ENCODE data around the gene ITGAL. TPM values are rescaled to one million over a fixed set of nuclear protein-coding genes. Genes with fewer than 3 reads are reported as not detected.

Gene ITGAL
- total RNA-seq, 1 experiment from 2014 or later: not detected

GRCh38 chr16:30485818-30486436 is 13.4 kb downstream of the ITGAL start:
- Mint-ChIP-seq H3K4me3 (ENCODE audit: unreplicated experiment) (no peak overlapping the region), H3K36me3 (ENCODE audit: insufficient read depth, unreplicated experiment) (peaks cover 15% of the 10 kb centered on the region), H3K27ac (ENCODE audit: low read depth, unreplicated experiment) (no peak overlapping the region), H3K4me1 (ENCODE audit: insufficient read depth, unreplicated experiment) (peaks cover 12% of the 10 kb centered on the region), H3K9me3 (ENCODE audit: unreplicated experiment) (no peaks in the 10 kb centered on the region), H3K27me3 (ENCODE audit: insufficient read depth, unreplicated experiment) (no peaks in the 10 kb centered on the region)
- CTCF ChIA-PET: no interaction called here
- intact Hi-C loops (cut with micrococcal nuclease): no loop called here
- BruUV-seq (replicated peaks): no TSS peak
- no peak for TF ChIP-seq CTCF (IDR thresholded peaks at IDR 0.05; ENCODE audit: unreplicated experiment)
- POLR2A ChIA-PET: interaction anchor here (0.7 kb wide), 1 partner anchor 11 kb away, joined by 3 read pairs; no protein-coding TSS in a partner anchor
- DNase-seq (ENCODE audit: unreplicated experiment): no peak

- H3K4me1 Mint-ChIP-seq (ENCODE audit: insufficient read depth, unreplicated experiment): peaks cover 20% of the 10 kb centered on the region
- ChIA-PET CTCF (interaction anchor here (0.6 to 0.7 kb wide), 3 partner anchors 8 to 424 kb away, joined by 3 to 4 read pairs (median 3); no protein-coding TSS in a partner anchor), POLR2A (interaction anchor here (0.6 to 2.9 kb wide), 4 partner anchors 19 to 68 kb away, joined by 3 to 11 read pairs (median 3); partner anchors contain the start of gene ZNF747)
- H3K36me3 Mint-ChIP-seq (ENCODE audit: insufficient read depth, unreplicated experiment): peaks cover 5% of the 10 kb centered on the region
- no peak for TF ChIP-seq CTCF (IDR thresholded peaks at IDR 0.05; ENCODE audit: unreplicated experiment)
- BruUV-seq (replicated peaks): no TSS peak
- no peak overlapping the region for H3K27ac Mint-ChIP-seq (ENCODE audit: low read depth, unreplicated experiment)
- H3K4me3 Mint-ChIP-seq (ENCODE audit: unreplicated experiment): no peak overlapping the region
- DNase-seq (ENCODE audit: unreplicated experiment): peak; percentile 20
- no peaks in the 10 kb centered on the region for H3K27me3 Mint-ChIP-seq (ENCODE audit: insufficient read depth, unreplicated experiment)
- intact Hi-C loops (cut with micrococcal nuclease): no loop called here
- H3K9me3 Mint-ChIP-seq (ENCODE audit: unreplicated experiment): no peaks in the 10 kb centered on the region
Observed at GRCh38 chr16:30488764-30489605, 16.4 kb downstream of the ITGAL start.

GRCh38 chr16:30490210-30490609 is 17.7 kb downstream of the ITGAL start:
- H3K4me1 Mint-ChIP-seq (ENCODE audit: insufficient read depth, unreplicated experiment): peaks cover 20% of the 10 kb centered on the region
- H3K36me3 Mint-ChIP-seq (ENCODE audit: insufficient read depth, unreplicated experiment): peaks cover 5% of the 10 kb centered on the region
- ChIA-PET CTCF (interaction anchor here (0.6 to 2.0 kb wide), 5 partner anchors 10 to 433 kb away, joined by 3 to 7 read pairs (median 6); partner anchors contain the start of gene DCTPP1), POLR2A (interaction anchor here (0.5 to 2.9 kb wide), 9 partner anchors 13 to 148 kb away, joined by 3 to 14 read pairs (median 5); partner anchors contain the start of genes DCTPP1, SEPHS2 and ZNF747)
- H3K27ac Mint-ChIP-seq (ENCODE audit: low read depth, unreplicated experiment): peak overlapping the region; percentile 42
- H3K4me3 Mint-ChIP-seq (ENCODE audit: unreplicated experiment): no peak overlapping the region
- H3K9me3 Mint-ChIP-seq (ENCODE audit: unreplicated experiment): no peaks in the 10 kb centered on the region
- H3K27me3 Mint-ChIP-seq (ENCODE audit: insufficient read depth, unreplicated experiment): no peaks in the 10 kb centered on the region
- no peak for TF ChIP-seq CTCF (IDR thresholded peaks at IDR 0.05; ENCODE audit: unreplicated experiment)
- DNase-seq (ENCODE audit: unreplicated experiment): peak; percentile 95
- intact Hi-C loops (cut with micrococcal nuclease): loop anchor here (2.0 kb wide), 1 partner anchor 37 kb away; the partner anchor contains the start of gene ZNF768
- no TSS peak for BruUV-seq (replicated peaks)

- ChIA-PET CTCF (interaction anchor here (0.6 to 2.0 kb wide), 8 partner anchors 11 to 399 kb away, joined by 3 to 7 read pairs (median 4); partner anchors contain the start of gene DCTPP1), POLR2A (interaction anchor here (1.2 to 2.9 kb wide), 7 partner anchors 14 to 61 kb away, joined by 3 to 14 read pairs (median 4); partner anchors contain the start of genes DCTPP1, SEPHS2 and ZNF747)
- H3K27me3 Mint-ChIP-seq (ENCODE audit: insufficient read depth, unreplicated experiment): no peaks in the 10 kb centered on the region
- no peak for TF ChIP-seq CTCF (IDR thresholded peaks at IDR 0.05; ENCODE audit: unreplicated experiment)
- H3K4me1 Mint-ChIP-seq (ENCODE audit: insufficient read depth, unreplicated experiment): peaks cover 20% of the 10 kb centered on the region
- H3K27ac Mint-ChIP-seq (ENCODE audit: low read depth, unreplicated experiment): no peak overlapping the region
- DNase-seq (ENCODE audit: unreplicated experiment): no peak
- H3K9me3 Mint-ChIP-seq (ENCODE audit: unreplicated experiment): no peaks in the 10 kb centered on the region
- H3K36me3 Mint-ChIP-seq (ENCODE audit: insufficient read depth, unreplicated experiment): peaks cover 5% of the 10 kb centered on the region
- BruUV-seq (replicated peaks): no TSS peak
- intact Hi-C loops (cut with micrococcal nuclease): loop anchor here (2.0 kb wide), 1 partner anchor 36 kb away; the partner anchor contains the start of gene ZNF768
- H3K4me3 Mint-ChIP-seq (ENCODE audit: unreplicated experiment): no peak overlapping the region
Observed at GRCh38 chr16:30491229-30491628, 18.7 kb downstream of the ITGAL start.

Data from MCF 10A (cell line).